Mucosa of gallbladder (tissue), 1 donor: ENCODE data around the gene RAB5IF. TPM values are rescaled to one million over a fixed set of nuclear protein-coding genes. Genes with fewer than 3 reads are reported as not detected.
A peak's percentile ranks its signal among the peaks of the same experiment; 100 is the strongest.
"Not testable (repeated sequence)": the region's sequence is repeated elsewhere in the genome, so short reads cannot be mapped to it uniquely, and the experiment has no call there.

Experiments
- DNase-seq: peaks from one replicate; pipeline ENCODE4 v3.0.0-alpha.2; 2020; ENCODE audit warnings: low spot score
- total RNA-seq: library from RNA; stranded (reverse); gene quantifications from one replicate; pipeline ENCODE4 v1.2.1, GENCODE V29; 2021
- donor health status: DM: no; HTN: no; CAD: no.

The RAB5IF gene
- total RNA-seq, 1 donor from 2014 or later: 109 TPM

- no peak for DNase-seq
These were observed 22.5 kb downstream of the RAB5IF start for GRCh38 chr20:36628076-36628475.

GRCh38 chr20:36629719-36630681 is 24.4 kb downstream of the RAB5IF start:
- DNase-seq: no peak

GRCh38 chr20:36631646-36632045 is 26.1 kb downstream of the RAB5IF start:
- DNase-seq: no peak

GRCh38 chr20:36632147-36632486 is 26.5 kb downstream of the RAB5IF start:
- DNase-seq: no peak

GRCh38 chr20:36632487-36633284 is 27.1 kb downstream of the RAB5IF start:
- no peak for DNase-seq

- no peak for DNase-seq
These were observed 27.8 kb downstream of the RAB5IF start for GRCh38 chr20:36633285-36633772.

GRCh38 chr20:36634342-36634741 is 28.8 kb downstream of the RAB5IF start:
- no peak for DNase-seq

GRCh38 chr20:36638876-36639400 is 33.4 kb downstream of the RAB5IF start:
- DNase-seq: not testable (repeated sequence)

GRCh38 chr20:36641506-36641843 is 35.9 kb downstream of the RAB5IF start:
- no peak for DNase-seq

GRCh38 chr20:36642136-36642535 is 36.6 kb downstream of the RAB5IF start:
- DNase-seq: no peak

- DNase-seq: no peak
These were observed 38.6 kb downstream of the RAB5IF start for GRCh38 chr20:36644032-36644705.

- DNase-seq: no peak
These were observed 39.1 kb downstream of the RAB5IF start for GRCh38 chr20:36644706-36645095.

GRCh38 chr20:36645353-36645752 is 39.8 kb downstream of the RAB5IF start:
- no peak for DNase-seq

- peak; percentile 23 for DNase-seq
These were observed 40.4 kb downstream of the RAB5IF start, which contains the start of gene SLA2 for GRCh38 chr20:36645998-36646397. Gene SLA2 (minus strand): TSS chr20:36646196. CDS start chr20:36641335, 4,861 bp downstream.

- no peak for DNase-seq
These were observed 41.1 kb downstream of the RAB5IF start for GRCh38 chr20:36646678-36647077.

- DNase-seq: no peak
These were observed 41.9 kb downstream of the RAB5IF start for GRCh38 chr20:36647196-36648121.

- DNase-seq: no peak
These were observed 47.9 kb downstream of the RAB5IF start for GRCh38 chr20:36653456-36653855.

- no peak for DNase-seq
These were observed 48.9 kb downstream of the RAB5IF start for GRCh38 chr20:36654506-36654905.

- no peak for DNase-seq
These were observed 49.4 kb downstream of the RAB5IF start for GRCh38 chr20:36655004-36655403.

- no peak for DNase-seq
These were observed 51.2 kb downstream of the RAB5IF start for GRCh38 chr20:36656733-36657132.

GRCh38 chr20:36658300-36658699 is 52.7 kb downstream of the RAB5IF start:
- DNase-seq: no peak
